Tibial nerve (tissue), 4 donors: ENCODE data around the gene NKAIN4. TPM values are rescaled to one million over a fixed set of nuclear protein-coding genes. Genes with fewer than 3 reads are reported as not detected.

Source experiments
- DNase-seq, 2 donors: peaks; one replicate each; pipeline ENCODE4 v3.0.0-alpha.2; 2019; ENCODE audit warnings: low spot score in 2 of 2
- H3K27ac ChIP-seq, 4 donors: fragments of 200-600 bp; sonication (generic) in 3 of 4; one replicate each; pipeline ENCODE4 v1.5.1; 2017 to 2019; ENCODE audit warnings: mild to moderate bottlenecking in 1 of 4
- H3K27me3 ChIP-seq, 2 donors: fragments of 200-600 bp; sonication (generic) in 1 of 2; one replicate each; pipeline versions ENCODE4 v1.5.1 to v1.6.0; 2017 to 2019
- H3K36me3 ChIP-seq, 3 donors: fragments of 200-600 bp; sonication (generic); one replicate each; pipeline ENCODE4 v1.5.1; 2018 to 2019
- H3K4me1 ChIP-seq, 4 donors: fragments of 200-600 bp; sonication (generic) in 3 of 4; one replicate each; pipeline ENCODE4 v1.5.1; 2017 to 2019
- H3K4me3 ChIP-seq, 4 donors: fragments of 200-600 bp; sonication (generic) in 3 of 4; one replicate each; pipeline ENCODE4 v1.5.1; 2017 to 2019; ENCODE audit warnings: mild to moderate bottlenecking in 1 of 4, moderate library complexity in 1 of 4
- H3K9me3 ChIP-seq, 4 donors: fragments of 200-600 bp; sonication (generic) in 3 of 4; one replicate each; pipeline ENCODE4 v1.5.1; 2017 to 2019
- CTCF ChIP-seq, 5 experiments: fragments of 200-600 bp in 3 of 5; fragments of 450-650 bp in 2 of 5; sonication (generic) in 3 of 5; IDR thresholded peaks; one replicate each; pipeline ENCODE4 v1.5.1; 2016 to 2019; ENCODE audit warnings: antibody characterized with exemption in 5 of 5, mild to moderate bottlenecking in 3 of 5, moderate library complexity in 2 of 5
- EP300 ChIP-seq, 2 donors: sonication (generic); formaldehyde crosslinking; IDR thresholded peaks; one replicate each; pipeline ENCODE4 v1.6.1; 2017; ENCODE audit warnings: antibody characterized with exemption in 2 of 2, mild to moderate bottlenecking in 1 of 2
- POLR2A ChIP-seq, 2 donors: fragments of 450-650 bp; IDR thresholded peaks; one replicate each; pipeline ENCODE4 v1.6.1; 2017; ENCODE audit warnings: antibody characterized with exemption in 2 of 2, mild to moderate bottlenecking in 2 of 2, moderate library complexity in 2 of 2
- WGBS, 2 donors: methylation state at CpG; one replicate each; pipeline ENCODE4 v1.1.5; 2018; 5-methylcytosine and 5-hydroxymethylcytosine counted together
- total RNA-seq, 4 donors: library from RNA; depleted of rRNA; stranded (reverse); fragments of >200 nt; gene quantifications; one replicate each; pipeline ENCODE4 v1.1.0, GENCODE V29; 2016

The NKAIN4 gene
- total RNA-seq, 4 donors from 2014 or later = 1.2 to 7.2 (median 3.1) TPM

DNA sequence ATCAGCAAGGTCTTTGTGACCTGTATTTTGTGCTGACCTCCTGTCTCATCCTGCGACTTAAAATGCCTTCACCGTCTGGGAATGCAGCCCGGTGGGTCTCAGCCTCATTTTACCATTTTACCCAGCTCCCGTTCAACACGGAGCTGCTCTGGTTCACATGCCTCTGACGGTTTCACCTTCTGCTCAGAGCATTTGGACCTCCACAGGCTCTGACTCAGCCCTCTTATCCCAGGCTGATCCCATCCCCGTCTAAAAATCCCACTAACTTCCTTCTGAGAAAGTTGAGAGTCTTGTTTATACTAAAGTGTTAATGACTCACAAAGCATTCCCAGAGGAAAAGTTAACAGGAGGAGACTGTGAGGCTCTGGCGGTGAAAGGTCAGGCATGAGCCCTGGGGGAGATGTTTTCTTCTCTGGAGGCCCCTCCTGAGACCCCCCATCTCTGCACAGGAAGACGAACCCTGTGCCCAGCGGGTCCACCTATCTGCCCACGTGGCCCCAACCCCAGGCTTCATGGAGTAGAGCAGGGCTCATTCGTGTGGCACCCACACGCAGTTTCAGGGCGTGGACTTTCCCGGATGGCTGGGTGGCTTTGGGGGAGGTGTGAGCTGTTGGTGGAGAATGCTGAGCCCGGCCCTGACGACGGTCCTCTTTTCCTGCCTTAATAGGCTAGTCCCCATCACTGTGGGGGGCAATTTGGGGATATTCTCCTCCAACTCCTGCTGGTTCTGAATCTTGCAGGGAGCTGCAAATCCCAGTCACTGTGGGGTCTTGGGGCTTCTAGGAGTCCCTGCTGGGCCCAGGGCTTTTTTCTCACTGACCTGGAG lies 21.8 kb downstream of the NKAIN4 start:
- TF ChIP-seq EP300 (IDR thresholded peaks at IDR 0.05) = no peak
- no peak for TF ChIP-seq CTCF (IDR thresholded peaks at IDR 0.05)
- TF ChIP-seq POLR2A (IDR thresholded peaks at IDR 0.05) = no peak
- Histone ChIP-seq H3K4me1 (peaks cover 0 to 23% (median 4%) of the 10 kb centered on the region in 4 donors), H3K9me3 (no peaks in the 10 kb centered on the region), H3K27ac (peak overlapping the region in 1 of 4 donors; percentile 38), H3K36me3 (no peaks in the 10 kb centered on the region), H3K4me3 (no peak overlapping the region), H3K27me3 (peaks cover 0 to 6% of the 10 kb centered on the region in 2 donors)
- WGBS, 2 donors = 43 to 49% methylated on average over 12 to 17 of the region's 18 CpGs
- DNase-seq = no peak

GRCh38 chr20:63230800-63231268 lies 23.4 kb downstream of the NKAIN4 start:
- Histone ChIP-seq H3K4me3 (no peak overlapping the region), H3K4me1 (peaks cover 0 to 21% (median 4%) of the 10 kb centered on the region in 4 donors), H3K36me3 (no peaks in the 10 kb centered on the region), H3K27ac (peak overlapping the region; percentile 30 to 75 (median 60)), H3K9me3 (no peaks in the 10 kb centered on the region), H3K27me3 (peaks cover 0 to 6% of the 10 kb centered on the region in 2 donors)
- TF ChIP-seq EP300 (IDR thresholded peaks at IDR 0.05) (no peak), CTCF (IDR thresholded peaks at IDR 0.05) (peak; percentile 16 to 68 (median 45))
- 10 to 11% methylated on average over 14 to 17 of the region's 17 CpGs for whole genome bisulfite sequencing, 2 donors
- peak in 1 of 2 donors; percentile 38 for DNase-seq

DNA sequence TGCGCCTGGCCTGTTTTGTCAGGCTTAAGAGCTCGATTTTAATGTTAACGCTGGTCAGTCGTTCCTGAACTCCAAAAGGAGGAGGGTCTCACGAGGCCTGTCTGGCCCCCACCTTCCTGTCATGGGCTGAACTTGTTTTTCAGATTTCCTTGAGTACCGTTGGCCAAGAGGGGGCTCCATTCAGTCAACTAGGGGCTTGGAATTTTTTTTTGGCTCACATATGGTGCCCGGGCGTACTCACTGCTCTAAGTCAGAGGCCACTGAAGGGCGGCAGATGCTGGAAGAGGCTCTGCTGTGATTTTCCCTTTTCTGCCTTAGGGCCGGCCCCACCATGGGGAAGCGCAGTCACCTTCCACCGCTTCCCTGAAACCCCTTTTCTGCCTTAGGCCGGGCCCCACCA lies 25.5 kb downstream of the NKAIN4 start:
- Histone ChIP-seq H3K4me1 (peaks cover 0 to 20% (median 4%) of the 10 kb centered on the region in 4 donors), H3K27me3 (peaks cover 0 to 6% of the 10 kb centered on the region in 2 donors), H3K27ac (no peak overlapping the region), H3K9me3 (no peaks in the 10 kb centered on the region), H3K4me3 (no peak overlapping the region), H3K36me3 (no peaks in the 10 kb centered on the region)
- TF ChIP-seq POLR2A (IDR thresholded peaks at IDR 0.05) (no peak), CTCF (IDR thresholded peaks at IDR 0.05) (no peak), EP300 (IDR thresholded peaks at IDR 0.05) (no peak)
- 64 to 74% methylated on average over 13 of the region's 13 CpGs for WGBS, 2 donors
- DNase-seq = no peak

DNA sequence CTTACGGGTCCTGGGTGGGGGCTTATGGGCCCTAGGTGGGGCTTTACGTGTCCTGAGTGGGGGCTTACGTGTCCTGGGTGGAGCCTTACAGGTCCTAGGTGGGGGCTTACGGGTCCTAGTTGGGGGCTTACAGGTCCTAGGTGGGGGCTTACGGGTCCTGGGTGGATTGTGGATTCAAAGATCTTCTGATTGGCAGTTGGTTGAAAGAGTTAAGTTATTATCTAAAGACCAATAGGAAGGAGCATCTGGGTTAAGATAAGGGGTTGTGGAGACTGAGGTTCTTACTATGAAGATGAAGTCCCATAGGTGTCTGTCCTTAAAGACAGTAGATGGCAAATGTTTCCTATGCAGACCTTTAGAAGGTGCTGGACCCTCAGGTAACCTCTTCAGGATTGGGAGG lies 27.0 kb downstream of the NKAIN4 start:
- Histone ChIP-seq H3K4me3 (no peak overlapping the region), H3K4me1 (peaks cover 0 to 20% (median 4%) of the 10 kb centered on the region in 4 donors), H3K27ac (no peak overlapping the region), H3K27me3 (peaks cover 0 to 10% of the 10 kb centered on the region in 2 donors), H3K9me3 (no peaks in the 10 kb centered on the region), H3K36me3 (no peaks in the 10 kb centered on the region)
- DNase-seq = no peak
- TF ChIP-seq EP300 (IDR thresholded peaks at IDR 0.05) = no peak
- TF ChIP-seq POLR2A (IDR thresholded peaks at IDR 0.05) = no peak
- TF ChIP-seq CTCF (IDR thresholded peaks at IDR 0.05) = no peak
- 95 to 96% methylated on average over 5 of the region's 5 CpGs for WGBS, 2 donors
